GM12872 (cell line): ENCODE results near the gene SGCD.

Source experiments
- CTCF ChIP-seq: IDR thresholded peaks from 3 replicates; pipeline ENCODE4 v1.5.1; 2011; ENCODE audit warnings: low read depth, mild to moderate bottlenecking, low read length, moderate library complexity; ENCODE audit not compliant: insufficient read depth

The SGCD gene

GRCh38 chr5:156431956-156432829 lies 105.2 kb downstream of the SGCD start:
- no peak for TF ChIP-seq CTCF

- no peak for TF ChIP-seq CTCF
Measured at GRCh38 chr5:156432830-156433105, 105.8 kb downstream of the SGCD start.

- no peak for TF ChIP-seq CTCF
Measured at GRCh38 chr5:156434471-156434870, 107.5 kb downstream of the SGCD start.

- TF ChIP-seq CTCF, result no peak
Measured at GRCh38 chr5:156435101-156435500, 108.1 kb downstream of the SGCD start.

GRCh38 chr5:156438076-156438475 lies 111.1 kb downstream of the SGCD start:
- no peak for TF ChIP-seq CTCF

GRCh38 chr5:156444753-156445291 lies 117.9 kb downstream of the SGCD start:
- no peak for TF ChIP-seq CTCF

- no peak for TF ChIP-seq CTCF
Measured at GRCh38 chr5:156446526-156446925, 119.6 kb downstream of the SGCD start.
